HG03066 (cell line): ENCODE measurements around the gene UNC45B.
"Not testable (repeated sequence)": the region's sequence is repeated elsewhere in the genome, so short reads cannot be mapped to it uniquely, and the experiment has no call there.

Source experiments
- ATAC-seq: cut with Tn5 transposase; IDR thresholded peaks from one replicate; pipeline ENCODE4 v1.9.1; 2021; ENCODE audit warnings: low read depth; ENCODE audit not compliant: unreplicated experiment

Gene UNC45B

GRCh38 chr17:35169835-35170363 is 22.3 kb downstream of the UNC45B start:
- no peak for ATAC-seq

- ATAC-seq, result no peak
Observed at GRCh38 chr17:35170968-35171771, 23.6 kb downstream of the UNC45B start.

GRCh38 chr17:35171834-35172233 is 24.2 kb downstream of the UNC45B start:
- no peak for ATAC-seq

- ATAC-seq, result not testable (repeated sequence)
Observed at GRCh38 chr17:35172321-35172720, 24.7 kb downstream of the UNC45B start.

- ATAC-seq, result no peak
Observed at GRCh38 chr17:35174835-35175334, 27.3 kb downstream of the UNC45B start.

GRCh38 chr17:35175638-35176415 is 28.2 kb downstream of the UNC45B start:
- no peak for ATAC-seq

GRCh38 chr17:35176897-35177296 is 29.3 kb downstream of the UNC45B start:
- ATAC-seq, result no peak

- ATAC-seq, result not testable (repeated sequence)
Observed at GRCh38 chr17:35179379-35179778, 31.8 kb downstream of the UNC45B start.

GRCh38 chr17:35183332-35183731 is 35.7 kb downstream of the UNC45B start:
- no peak for ATAC-seq

GRCh38 chr17:35184274-35184673 is 36.7 kb downstream of the UNC45B start:
- ATAC-seq, result no peak

- ATAC-seq, result no peak
Observed at GRCh38 chr17:35185849-35186248, 38.2 kb downstream of the UNC45B start.

GRCh38 chr17:35187481-35187880 is 39.9 kb downstream of the UNC45B start:
- ATAC-seq, result no peak

GRCh38 chr17:35188111-35188510 is 40.5 kb downstream of the UNC45B start:
- ATAC-seq, result no peak

GRCh38 chr17:35189291-35189690 is 41.7 kb downstream of the UNC45B start:
- ATAC-seq, result no peak

- no peak for ATAC-seq
Observed at GRCh38 chr17:35191001-35191695, 43.5 kb downstream of the UNC45B start.

GRCh38 chr17:35192708-35193107 is 45.1 kb downstream of the UNC45B start:
- no peak for ATAC-seq

- not testable (repeated sequence) for ATAC-seq
Observed at GRCh38 chr17:35194001-35194400, 46.4 kb downstream of the UNC45B start, which contains the start of gene SLC35G3. SLC35G3 (minus strand) TSS chr17:35194393; CDS start chr17:35194307, 86 bp downstream.

- not testable (repeated sequence) for ATAC-seq
Observed at GRCh38 chr17:35195062-35195461, 47.4 kb downstream of the UNC45B start.

GRCh38 chr17:35202582-35202981 is 55.0 kb downstream of the UNC45B start:
- ATAC-seq, result not testable (repeated sequence)

- ATAC-seq, result no peak
Observed at GRCh38 chr17:35210741-35211140, 63.1 kb downstream of the UNC45B start.

GRCh38 chr17:35212668-35213067 is 65.1 kb downstream of the UNC45B start:
- ATAC-seq, result no peak
